ENCODE results near the gene IER5.

IER5 gene

GRCh38 chr1:181086926-181087325 lies 1.6 kb upstream of the IER5 start:
- DNase-seq (ENCODE audit: low spot score): no peak
- no peak for TF ChIP-seq CTCF (IDR thresholded peaks at IDR 0.05; ENCODE audit: extremely low read depth, missing control alignments)

DNA sequence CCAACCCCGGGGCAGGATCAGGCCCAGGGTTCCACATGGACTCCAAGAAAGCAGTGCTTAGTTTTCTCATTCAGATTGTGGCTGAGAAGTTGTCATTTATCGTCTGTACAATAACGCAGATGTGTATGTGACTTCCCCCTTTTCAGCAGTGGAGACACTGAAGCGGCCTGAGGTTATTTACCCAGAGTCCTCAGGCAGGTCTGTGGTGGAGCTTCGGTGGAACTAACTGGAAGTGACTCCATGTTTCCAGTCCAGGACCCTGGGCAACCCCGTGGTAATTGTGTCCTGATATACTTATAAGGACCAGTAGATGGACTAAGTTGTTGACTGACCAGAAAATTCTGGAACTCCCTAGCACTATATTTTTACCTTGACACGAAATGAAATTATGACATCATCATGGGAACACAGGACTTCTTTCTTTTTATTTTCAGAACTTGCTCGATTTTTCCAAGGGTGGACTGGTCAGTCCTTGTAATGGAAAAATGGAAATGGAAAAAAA lies 1.0 kb upstream of the IER5 start:
- TF ChIP-seq CTCF (IDR thresholded peaks at IDR 0.05; ENCODE audit: extremely low read depth, missing control alignments): no peak
- DNase-seq (ENCODE audit: low spot score): peak; percentile 58

- no peak for DNase-seq (ENCODE audit: low spot score)
- TF ChIP-seq CTCF (IDR thresholded peaks at IDR 0.05; ENCODE audit: extremely low read depth, missing control alignments): no peak
Measured at GRCh38 chr1:181089017-181089675, 646 bp downstream of the IER5 start.

- peak; percentile 76 for DNase-seq (ENCODE audit: low spot score)
- no peak for TF ChIP-seq CTCF (IDR thresholded peaks at IDR 0.05; ENCODE audit: extremely low read depth, missing control alignments)
Measured at GRCh38 chr1:181089676-181090544, 1.4 kb downstream of the IER5 start.

- no peak for DNase-seq (ENCODE audit: low spot score)
- TF ChIP-seq CTCF (IDR thresholded peaks at IDR 0.05; ENCODE audit: extremely low read depth, missing control alignments): no peak
Measured at GRCh38 chr1:181090641-181091126, 2.2 kb downstream of the IER5 start.

DNA sequence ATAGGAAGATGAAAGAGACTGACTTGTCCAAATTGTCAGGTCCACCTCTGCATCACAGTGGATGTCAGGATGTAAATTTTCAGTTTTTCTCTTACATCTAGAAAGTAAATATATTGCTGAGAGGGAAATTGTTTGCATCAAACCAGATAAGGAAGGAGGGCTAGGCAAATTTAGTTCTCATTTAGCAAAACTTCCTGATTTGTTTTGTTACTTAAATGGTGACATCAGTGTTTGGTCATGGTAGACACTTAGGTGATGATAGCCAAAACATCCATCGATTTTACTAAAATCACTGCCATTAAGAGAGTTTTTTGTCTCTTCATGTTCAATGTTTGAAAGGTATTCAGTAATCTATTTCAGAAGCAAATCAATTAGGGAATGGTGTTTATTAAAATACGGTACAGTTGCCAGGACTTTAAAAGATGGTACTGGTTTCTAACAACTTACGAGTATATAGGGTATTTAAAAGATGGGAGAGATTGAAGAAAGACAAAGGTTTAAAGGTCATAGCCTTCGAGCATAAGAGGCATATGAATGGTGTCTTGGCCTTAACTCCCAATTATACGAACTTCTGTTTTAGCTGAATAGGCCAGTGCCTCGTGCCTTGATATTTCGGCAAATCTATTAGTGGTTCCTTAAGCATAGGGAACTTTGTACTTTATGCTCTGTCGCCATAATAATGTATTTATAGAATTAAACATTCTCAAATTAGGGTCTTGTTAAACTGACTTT lies 3.0 kb downstream of the IER5 start:
- TF ChIP-seq CTCF (IDR thresholded peaks at IDR 0.05; ENCODE audit: extremely low read depth, missing control alignments): no peak
- DNase-seq (ENCODE audit: low spot score): no peak
